RWPE1 (cell line): ENCODE results near the gene SAMD4A.

Experiments used
- CTCF ChIA-PET: fragments of 350-600 bp; sonication (Branson Sonifier 250); formaldehyde crosslinking; extraction: SDS; loops from one replicate; lab custom pipeline; 2021; lab: Yijun Ruan, JAX
- POLR2A ChIA-PET: fragments of 400-600 bp; formaldehyde crosslinking; extraction: SDS; loops from one replicate; lab custom pipeline; 2020; ENCODE audit warnings: antibody characterized with exemption; ENCODE audit not compliant: low non-redundant PET; lab: Yijun Ruan, JAX
- DNase-seq: peaks from one replicate; pipeline ENCODE4 v3.0.0; 2012; ENCODE audit warnings: low spot score
- H3K27ac ChIP-seq: fragments of 450-650 bp; 2 replicates; pipeline ENCODE4 v1.5.1; 2017
- TF ChIP-seq, protein P1 (sequence below): fragments of 450-650 bp; conservative IDR thresholded peaks from 2 replicates; pipeline ENCODE4 v1.5.1; 2017; ENCODE audit warnings: low read depth, mild to moderate bottlenecking

The SAMD4A gene

DNA sequence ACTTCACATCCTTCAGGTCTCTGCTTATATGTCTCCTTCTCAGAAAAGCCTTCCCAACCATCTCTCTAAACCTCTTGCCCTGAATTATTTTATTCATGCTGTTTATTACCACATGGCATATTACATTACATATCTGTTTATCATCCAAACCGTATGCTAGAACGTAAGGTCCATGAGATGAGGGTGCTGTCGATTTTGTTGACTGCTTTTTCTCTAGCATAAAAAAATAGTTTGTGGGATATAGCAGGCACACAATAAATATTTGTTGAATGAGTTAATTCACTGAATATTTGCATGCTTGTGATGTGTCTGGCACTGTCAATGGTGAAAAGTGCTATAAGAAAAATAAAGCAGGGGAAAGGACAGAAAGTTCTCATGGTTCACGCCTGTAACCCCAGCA lies 22.9 kb downstream of the SAMD4A start:
- no peak for DNase-seq
- ChIA-PET POLR2A (no interaction called here), CTCF (no interaction called here)
- TF ChIP-seq, protein P1, sequence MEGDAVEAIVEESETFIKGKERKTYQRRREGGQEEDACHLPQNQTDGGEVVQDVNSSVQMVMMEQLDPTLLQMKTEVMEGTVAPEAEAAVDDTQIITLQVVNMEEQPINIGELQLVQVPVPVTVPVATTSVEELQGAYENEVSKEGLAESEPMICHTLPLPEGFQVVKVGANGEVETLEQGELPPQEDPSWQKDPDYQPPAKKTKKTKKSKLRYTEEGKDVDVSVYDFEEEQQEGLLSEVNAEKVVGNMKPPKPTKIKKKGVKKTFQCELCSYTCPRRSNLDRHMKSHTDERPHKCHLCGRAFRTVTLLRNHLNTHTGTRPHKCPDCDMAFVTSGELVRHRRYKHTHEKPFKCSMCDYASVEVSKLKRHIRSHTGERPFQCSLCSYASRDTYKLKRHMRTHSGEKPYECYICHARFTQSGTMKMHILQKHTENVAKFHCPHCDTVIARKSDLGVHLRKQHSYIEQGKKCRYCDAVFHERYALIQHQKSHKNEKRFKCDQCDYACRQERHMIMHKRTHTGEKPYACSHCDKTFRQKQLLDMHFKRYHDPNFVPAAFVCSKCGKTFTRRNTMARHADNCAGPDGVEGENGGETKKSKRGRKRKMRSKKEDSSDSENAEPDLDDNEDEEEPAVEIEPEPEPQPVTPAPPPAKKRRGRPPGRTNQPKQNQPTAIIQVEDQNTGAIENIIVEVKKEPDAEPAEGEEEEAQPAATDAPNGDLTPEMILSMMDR = no peak
- H3K27ac ChIP-seq = no peak overlapping the region

DNA sequence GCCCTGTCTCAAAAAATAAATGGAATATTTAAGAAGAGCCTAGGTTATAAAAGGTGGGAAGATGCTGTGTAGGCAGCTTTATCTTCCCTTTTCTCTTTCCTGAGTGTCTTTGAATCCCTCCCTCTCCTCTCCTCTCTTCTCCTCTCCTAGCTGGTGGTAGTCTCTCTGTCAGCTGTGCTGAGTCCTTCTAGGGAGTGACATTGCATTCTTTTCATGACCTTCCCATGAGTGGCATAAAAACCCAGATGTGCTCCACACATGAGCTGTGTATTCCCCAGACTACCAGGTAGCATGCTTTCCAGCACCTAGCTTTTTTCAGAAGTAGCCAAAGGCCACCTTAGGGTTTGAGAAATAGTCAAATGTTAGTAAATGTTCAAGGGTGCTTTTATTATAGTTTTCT lies 23.6 kb downstream of the SAMD4A start:
- DNase-seq = no peak
- TF ChIP-seq, protein P1 = no peak
- CTCF ChIA-PET = interaction anchor here (1.0 kb wide), 1 partner anchor 21 kb away, joined by 3 read pairs; no protein-coding TSS in a partner anchor
- POLR2A ChIA-PET = no interaction called here
- no peak overlapping the region for H3K27ac ChIP-seq

DNA sequence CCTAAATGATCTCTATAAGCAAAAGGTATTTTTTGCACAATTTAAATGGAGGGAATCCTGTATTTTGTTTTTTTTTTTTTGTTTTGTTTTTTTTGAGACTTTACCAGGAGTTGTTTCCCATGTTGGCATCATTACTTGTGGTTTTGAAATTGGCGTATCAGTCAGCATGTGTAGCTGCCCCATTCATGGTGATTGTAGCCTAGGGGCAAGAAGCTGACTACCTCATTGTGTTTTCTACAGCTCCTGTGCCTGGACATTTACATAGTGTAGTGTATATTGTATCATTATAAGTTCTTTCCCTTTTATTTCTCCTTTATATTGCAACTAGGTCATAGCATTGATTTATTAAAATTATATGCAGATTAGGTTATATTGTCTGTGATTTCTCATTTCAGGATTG lies 24.5 kb downstream of the SAMD4A start:
- peak; percentile 48 for DNase-seq
- H3K27ac ChIP-seq = no peak overlapping the region
- CTCF ChIA-PET = interaction anchor here (0.6 to 1.0 kb wide), 5 partner anchors 8 to 1913 kb away, joined by 3 read pairs; no protein-coding TSS in a partner anchor
- TF ChIP-seq, protein P1 = no peak
- POLR2A ChIA-PET = no interaction called here

DNA sequence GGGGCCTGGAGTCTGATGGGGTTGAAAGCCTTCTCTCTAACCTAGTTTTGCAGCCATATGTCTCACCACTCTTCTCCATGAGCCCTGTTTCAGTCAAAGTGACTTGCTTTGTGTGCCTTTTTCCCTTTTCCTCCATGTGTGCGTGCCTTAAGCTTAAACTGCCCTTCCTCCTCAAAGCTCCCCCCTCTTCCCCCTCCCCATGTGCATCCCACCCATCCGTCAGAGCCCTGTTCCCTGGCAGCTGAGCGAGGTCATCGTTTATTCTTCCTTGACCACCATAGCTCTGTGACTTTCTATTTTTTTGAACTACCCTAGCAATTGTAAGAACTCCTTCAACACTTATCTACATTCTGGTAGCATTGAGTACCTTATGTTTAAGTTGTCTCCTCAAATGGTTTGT lies 24.9 kb downstream of the SAMD4A start:
- CTCF ChIA-PET = interaction anchor here (0.6 to 0.8 kb wide), 4 partner anchors 9 to 1914 kb away, joined by 3 read pairs; no protein-coding TSS in a partner anchor
- POLR2A ChIA-PET = no interaction called here
- TF ChIP-seq, protein P1 = no peak
- no peak overlapping the region for H3K27ac ChIP-seq
- no peak for DNase-seq

DNA sequence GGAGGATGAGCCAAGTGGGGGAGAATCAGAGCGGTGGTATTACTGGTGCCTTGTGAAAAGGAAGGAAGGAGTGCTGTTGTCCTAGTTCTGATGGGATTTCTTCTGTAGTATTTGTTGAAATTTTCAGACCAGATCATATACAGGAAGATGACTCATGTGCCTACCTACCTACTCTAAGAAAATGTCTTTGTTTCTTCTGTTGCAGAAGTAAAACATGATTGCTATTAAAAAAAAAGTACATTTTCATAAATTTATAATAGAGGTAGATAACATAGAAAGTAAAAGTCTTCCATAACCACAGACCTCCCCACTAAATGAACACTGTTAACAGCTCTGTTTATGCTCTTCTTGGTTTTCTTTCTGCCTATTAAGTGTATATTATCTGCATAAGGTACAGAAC lies 26.9 kb downstream of the SAMD4A start:
- TF ChIP-seq, protein P1 = no peak
- DNase-seq = peak; percentile 36
- H3K27ac ChIP-seq = no peak overlapping the region
- CTCF ChIA-PET = interaction anchor here (0.8 to 0.9 kb wide), 2 partner anchors 10 to 129 kb away, joined by 4 read pairs; no protein-coding TSS in a partner anchor
- POLR2A ChIA-PET = no interaction called here

DNA sequence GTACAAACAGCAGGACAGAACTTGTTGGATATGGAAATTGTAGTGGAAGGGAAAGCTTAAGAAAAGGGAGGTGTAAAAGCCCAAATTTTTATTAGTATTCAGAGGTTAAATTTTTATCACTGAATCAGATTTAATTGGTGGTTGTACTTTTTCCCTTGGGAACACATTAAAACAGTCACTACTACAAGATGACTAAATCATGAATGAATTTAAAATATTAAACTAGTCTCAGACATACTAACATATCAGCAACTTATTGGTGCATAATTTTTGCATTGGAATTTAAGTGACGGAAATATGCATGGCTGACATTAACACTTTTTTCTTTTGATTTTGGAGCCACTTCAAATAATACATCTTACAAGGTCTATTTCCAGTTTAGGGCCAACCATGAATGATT lies 27.6 kb downstream of the SAMD4A start:
- TF ChIP-seq, protein P1 = no peak
- H3K27ac ChIP-seq = no peak overlapping the region
- no peak for DNase-seq
- ChIA-PET POLR2A (no interaction called here), CTCF (interaction anchor here (0.8 to 0.9 kb wide), 2 partner anchors 9 to 128 kb away, joined by 4 read pairs; no protein-coding TSS in a partner anchor)
